Sigmoid colon (tissue), 4 donors: ENCODE results near the gene CCSER1.

ENCODE experiments used
- POLR2AphosphoS5 ChIP-seq, 4 donors: sonication (generic); formaldehyde crosslinking; IDR thresholded peaks; one replicate each; pipeline ENCODE4 v1.6.1; 2017; ENCODE audit warnings: antibody characterized with exemption in 4 of 4
- TF ChIP-seq, protein P1 (sequence below), 4 experiments: fragments of 450-650 bp in 3 of 4; fragments of 200-600 bp in 1 of 4; IDR thresholded peaks; one replicate each; pipeline ENCODE4 v1.5.1; 2016 to 2019; ENCODE audit warnings: antibody characterized with exemption in 4 of 4, mild to moderate bottlenecking in 3 of 4, moderate library complexity in 2 of 4

DNA sequence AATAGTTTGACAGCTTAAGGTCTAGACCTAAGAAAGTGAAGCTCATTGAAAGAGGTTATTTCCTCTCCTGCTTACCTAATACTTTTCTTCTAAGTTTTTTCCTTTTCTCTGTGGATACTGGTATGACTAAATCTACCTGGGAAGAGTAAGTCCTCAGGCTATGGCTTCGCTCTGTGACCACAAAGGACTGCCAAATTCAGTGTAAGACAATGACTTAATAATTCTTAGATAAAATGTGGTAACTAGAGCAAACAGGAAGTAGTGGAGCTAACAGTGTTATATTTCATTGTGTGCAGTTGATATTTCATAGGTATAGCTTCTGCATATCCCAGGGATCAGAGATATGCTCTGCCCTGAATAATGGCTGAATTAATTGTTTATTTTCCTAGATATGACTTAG, 418.9 kb downstream of the CCSER1 start:
- TF ChIP-seq, protein P1, sequence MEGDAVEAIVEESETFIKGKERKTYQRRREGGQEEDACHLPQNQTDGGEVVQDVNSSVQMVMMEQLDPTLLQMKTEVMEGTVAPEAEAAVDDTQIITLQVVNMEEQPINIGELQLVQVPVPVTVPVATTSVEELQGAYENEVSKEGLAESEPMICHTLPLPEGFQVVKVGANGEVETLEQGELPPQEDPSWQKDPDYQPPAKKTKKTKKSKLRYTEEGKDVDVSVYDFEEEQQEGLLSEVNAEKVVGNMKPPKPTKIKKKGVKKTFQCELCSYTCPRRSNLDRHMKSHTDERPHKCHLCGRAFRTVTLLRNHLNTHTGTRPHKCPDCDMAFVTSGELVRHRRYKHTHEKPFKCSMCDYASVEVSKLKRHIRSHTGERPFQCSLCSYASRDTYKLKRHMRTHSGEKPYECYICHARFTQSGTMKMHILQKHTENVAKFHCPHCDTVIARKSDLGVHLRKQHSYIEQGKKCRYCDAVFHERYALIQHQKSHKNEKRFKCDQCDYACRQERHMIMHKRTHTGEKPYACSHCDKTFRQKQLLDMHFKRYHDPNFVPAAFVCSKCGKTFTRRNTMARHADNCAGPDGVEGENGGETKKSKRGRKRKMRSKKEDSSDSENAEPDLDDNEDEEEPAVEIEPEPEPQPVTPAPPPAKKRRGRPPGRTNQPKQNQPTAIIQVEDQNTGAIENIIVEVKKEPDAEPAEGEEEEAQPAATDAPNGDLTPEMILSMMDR (IDR thresholded peaks at IDR 0.05): no peak
- no peak for TF ChIP-seq POLR2AphosphoS5 (IDR thresholded peaks at IDR 0.05)
